HG03378 (cell line): ENCODE measurements around the gene HARS1.
"Not testable (repeated sequence)": the region's sequence is repeated elsewhere in the genome, so short reads cannot be mapped to it uniquely, and the experiment has no call there.

Experiments used
- ATAC-seq: cut with Tn5 transposase; IDR thresholded peaks from one replicate; pipeline ENCODE4 v1.9.1; 2021; ENCODE audit warnings: mild to moderate bottlenecking, moderate library complexity; ENCODE audit not compliant: unreplicated experiment

The HARS1 gene

DNA sequence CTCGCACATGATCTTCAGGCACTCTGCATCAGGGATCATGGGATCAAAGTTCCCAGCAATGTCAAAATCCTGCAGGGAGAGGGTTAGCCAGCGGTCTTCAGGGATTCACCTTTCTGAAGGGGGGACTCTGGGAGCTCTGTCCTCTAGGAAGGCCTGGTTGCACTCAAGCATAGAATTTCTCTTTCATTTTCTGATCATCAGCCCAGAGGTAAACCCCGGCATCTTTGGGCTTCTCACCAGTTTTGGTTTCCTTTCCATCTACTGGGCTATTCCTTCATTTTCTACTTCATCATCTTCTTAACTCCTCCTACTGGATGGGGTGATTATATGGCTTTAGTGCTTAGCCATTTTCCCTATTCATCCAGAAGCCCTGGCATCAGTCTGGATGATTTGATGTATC lies 13.2 kb downstream of the HARS1 start:
- ATAC-seq = peak; percentile 52

DNA sequence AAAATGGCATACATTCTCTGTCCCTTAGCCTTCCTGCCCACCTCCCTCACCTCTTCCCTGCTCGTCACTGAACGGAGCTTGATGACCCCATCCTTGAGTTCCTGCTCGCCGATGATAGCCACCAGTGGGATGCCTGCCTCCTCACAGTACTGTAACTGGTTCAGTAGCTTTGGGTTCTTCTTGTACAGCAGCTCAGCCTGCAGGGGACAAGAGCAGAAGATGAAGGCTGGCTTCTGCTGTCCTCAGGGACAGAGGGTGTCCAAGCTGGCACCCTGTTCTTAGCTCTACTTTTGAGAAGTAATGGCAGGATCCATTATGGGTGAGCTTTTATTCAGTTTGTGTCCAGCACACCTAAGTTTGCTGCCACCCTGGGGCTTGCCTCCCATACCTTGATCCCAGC lies 16.5 kb downstream of the HARS1 start:
- ATAC-seq = no peak

DNA sequence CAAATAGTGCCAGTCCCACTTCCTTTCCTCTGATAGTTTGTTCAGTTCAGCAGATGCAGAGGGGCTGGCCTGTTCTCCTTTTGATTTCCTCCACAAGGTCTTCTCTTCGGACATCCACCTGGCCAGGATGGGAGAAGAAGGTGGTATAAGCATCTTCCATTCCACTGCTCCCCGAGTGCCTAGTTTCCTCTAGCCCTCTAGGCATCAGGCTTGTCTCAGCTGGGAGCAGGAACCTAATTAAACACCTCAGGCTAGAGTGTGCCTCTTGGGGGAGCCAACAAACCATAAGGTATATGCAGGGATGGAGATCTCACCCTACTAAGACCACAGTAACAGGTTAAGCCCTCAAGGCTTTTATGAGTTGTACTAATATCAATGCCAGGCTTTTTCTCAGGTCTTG lies 17.0 kb downstream of the HARS1 start:
- ATAC-seq = no peak

DNA sequence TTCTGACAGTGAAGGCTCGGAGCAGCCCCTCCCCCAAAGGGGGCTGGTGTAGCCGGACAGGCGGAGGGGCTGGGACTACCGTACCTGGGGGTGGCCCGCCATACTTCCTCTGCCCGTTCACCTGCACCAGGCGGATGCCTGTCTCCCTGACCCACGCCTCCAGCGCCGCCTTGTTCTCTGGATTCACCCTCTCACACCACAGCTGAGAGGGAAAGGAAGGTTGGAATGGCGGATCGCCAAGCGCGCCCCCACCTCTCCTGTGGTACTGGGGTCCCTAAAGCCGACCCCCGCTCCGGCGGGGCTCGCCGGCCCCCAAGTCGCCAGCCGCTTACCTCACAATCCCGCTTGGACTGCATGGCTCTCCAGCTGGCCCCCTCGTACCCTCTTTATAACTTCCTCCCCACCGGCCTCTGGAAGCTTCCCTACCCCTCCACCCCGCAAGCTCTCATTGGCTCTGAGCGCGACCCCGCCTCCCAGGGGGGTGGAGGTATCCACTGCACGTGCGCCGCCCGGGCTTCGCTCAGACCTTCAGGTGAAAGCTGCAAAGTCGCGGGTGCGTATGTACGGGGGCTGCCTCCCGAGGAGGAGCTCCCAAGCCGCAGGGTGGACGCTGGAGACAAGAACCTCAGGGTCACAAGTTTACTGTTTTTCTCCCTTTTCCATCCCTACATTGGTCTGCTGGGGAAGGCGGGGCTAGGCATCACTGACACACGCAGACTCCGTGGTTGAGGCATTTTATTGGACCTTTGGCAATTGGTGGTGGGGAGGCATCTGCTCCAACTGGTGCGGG lies 17.8 kb downstream of the HARS1 start, which contains the start of gene DND1:
Gene DND1 (minus strand): TSS at position 390 of the 790 bp plus-strand sequence. CDS start 34 bp downstream, at position 356.
- ATAC-seq = no peak

DNA sequence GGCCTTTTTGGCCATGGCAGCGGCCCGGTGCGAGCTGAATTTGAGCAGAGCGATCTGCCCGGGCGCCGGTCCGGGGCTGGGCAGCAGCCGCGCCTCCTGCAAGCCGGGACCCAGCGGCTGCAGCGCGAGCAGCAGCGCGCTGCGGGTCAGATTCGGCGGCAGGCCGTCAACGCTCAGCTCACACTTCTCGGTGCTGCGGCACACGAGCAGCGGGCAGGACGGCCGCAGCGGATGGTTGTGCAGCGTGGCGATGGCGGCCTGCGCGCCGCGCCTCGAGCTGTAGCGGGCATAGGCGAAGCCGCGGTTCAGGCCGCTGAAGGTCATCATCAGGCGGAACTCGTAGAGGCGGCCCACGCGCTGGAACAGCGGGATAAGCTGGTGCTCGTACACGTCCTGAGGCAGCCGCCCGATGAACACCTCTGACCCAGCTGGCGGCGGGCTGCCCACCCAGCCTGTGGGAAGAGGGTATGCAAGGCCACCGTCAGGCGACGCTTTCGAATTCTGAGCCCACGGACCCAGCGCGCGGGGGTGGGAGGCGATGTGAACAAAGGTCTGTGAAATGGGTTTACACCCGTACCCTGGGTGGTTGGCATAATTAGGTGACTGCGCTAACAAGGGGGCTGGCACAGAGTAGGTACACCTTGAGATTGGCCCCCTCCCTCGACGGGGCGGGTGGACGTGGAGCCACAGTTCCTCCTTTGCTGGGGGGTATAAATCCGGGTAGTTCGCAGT lies 18.5 kb downstream of the HARS1 start:
- ATAC-seq = no peak

DNA sequence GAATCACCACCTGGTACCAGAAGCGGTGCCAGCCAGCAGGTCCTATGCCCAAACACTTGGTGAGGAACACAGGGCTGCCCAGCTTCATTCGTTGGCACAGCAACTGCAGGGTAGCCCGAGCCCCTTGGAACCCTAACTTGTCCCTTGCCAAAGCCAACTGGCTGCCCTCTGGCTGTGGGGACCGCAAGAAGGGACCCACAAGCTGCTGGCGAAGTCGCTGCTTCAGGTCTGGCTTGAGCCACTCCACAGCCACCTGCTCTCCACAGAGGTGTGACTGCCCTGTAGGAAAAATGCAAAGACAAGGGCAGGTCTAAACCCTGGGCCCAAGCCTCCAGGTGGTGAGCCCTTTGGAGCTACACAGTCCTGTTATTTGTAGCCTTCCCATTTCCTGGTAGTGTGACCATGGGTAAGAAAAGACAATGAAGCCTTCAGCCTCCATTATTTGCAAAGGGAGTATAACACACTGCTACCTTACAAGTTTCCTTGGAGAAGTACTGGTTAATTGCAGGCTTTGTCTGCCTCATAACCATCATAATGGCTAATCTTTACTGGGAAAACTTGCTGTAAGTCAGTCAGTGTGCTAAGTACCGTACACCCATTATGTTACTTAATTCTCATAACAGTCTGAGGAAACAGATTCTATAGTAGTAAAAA lies 19.6 kb downstream of the HARS1 start:
- no peak for ATAC-seq

DNA sequence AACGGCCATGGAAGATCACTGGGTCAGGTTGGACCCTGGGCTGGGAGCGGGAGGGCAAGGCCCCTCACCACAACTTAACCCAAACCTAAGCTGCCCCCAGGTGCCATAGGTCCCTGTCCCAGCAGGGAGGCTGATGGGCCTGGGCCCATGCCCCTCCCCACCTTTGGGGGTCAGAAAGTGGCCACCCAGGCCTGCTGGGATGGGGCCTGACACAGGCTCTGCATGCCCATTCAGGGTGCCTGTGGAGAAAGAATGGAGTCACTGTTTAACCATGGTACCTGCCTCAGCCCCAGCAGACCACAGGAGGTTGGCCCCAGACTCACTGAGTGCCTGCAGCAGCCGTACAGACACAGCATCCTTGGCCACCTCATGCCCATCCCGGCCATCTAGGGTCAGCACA lies 20.1 kb downstream of the HARS1 start:
- ATAC-seq = not testable (repeated sequence)

DNA sequence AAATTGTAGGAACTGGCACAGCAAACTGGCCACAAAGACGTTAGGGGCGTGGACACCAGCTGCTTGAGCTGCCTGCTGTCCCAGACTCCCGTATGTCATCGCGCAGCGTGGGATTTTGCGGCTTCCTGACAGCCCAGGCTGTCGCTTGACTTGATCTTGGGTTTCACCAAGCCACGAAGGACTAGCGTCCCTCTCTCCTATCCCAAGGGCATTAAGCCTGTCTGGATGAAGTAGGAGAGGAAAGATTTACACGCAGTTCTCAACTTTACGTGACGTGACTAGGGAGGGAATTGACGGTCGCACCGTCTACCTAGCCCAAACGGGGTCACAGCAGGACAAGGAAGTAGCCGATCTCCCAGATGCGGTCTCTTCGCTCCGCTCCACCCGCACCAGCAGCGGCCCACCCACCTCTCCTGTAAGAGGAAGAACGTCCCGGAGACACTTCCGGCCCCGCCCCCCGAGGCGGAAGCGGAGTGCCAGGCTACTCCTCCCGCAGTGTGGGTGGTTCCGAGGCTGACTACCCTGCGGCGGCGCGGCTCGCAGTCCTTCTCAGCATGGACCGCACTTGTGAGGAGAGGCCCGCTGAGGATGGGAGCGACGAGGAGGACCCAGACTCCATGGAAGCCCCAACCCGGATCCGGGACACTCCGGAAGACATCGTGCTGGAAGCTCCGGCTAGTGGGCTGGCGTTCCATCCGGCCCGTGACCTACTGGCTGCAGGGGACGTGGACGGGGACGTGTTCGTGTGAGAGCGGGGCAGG lies 26.6 kb downstream of the HARS1 start, which contains the start of gene WDR55:
Gene WDR55 (plus strand): TSS at position 546 of the 761 bp plus-strand sequence. CDS start 9 bp downstream, at position 555.
- peak; percentile 94 for ATAC-seq

DNA sequence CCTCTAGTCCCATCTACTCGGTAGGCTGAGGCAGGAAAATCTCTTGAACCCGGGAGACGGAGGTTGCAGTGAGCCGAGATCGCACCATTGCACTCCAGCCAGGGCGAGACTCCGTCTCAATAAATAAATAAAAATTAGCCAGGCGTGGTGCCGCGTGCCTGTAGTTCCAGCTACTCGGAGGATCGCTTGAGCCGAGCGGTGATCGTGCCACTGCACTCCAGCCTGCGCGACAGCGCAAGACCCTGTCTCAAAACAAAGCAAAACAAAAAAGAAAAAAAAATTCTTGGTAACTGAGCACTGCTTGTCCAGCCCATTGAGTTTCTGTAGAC lies 27.2 kb downstream of the HARS1 start:
- ATAC-seq = no peak

DNA sequence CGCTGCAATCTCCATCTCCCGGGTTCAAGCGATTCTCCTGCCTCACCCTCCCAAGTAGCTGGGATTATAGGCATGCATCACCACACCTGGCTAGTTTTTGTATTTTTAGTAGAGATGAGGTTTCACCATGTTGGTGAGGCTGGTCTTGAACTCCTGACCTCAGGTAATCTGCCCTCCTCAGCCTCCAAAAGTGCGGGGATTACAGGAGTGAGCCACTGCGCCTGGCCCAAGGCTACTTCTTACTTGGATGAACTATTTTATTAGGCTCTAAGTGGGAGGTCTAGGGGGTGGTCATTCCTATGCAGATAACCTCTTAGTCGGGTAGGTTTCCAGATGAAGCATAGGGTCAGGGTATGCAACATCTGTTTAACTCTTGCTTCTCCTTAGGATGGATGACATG lies 30.8 kb downstream of the HARS1 start:
- ATAC-seq = not testable (repeated sequence)

DNA sequence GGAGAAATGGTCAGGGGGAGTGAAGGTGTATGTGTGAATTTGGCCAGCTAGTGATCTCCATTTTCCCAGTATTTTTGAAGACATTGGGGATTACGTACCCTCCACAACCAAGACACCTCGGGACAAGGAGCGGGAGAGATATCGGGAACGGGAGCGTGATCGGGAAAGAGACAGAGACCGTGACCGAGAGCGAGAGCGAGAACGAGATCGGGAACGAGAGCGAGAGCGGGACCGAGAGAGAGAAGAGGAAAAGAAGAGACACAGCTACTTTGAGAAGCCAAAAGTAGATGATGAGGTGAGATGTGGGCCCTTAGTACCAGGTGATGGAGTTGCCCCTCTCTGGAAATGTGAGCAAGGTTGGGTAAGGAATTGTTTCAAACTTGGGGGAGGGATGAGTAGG lies 32.3 kb downstream of the HARS1 start:
- no peak for ATAC-seq

DNA sequence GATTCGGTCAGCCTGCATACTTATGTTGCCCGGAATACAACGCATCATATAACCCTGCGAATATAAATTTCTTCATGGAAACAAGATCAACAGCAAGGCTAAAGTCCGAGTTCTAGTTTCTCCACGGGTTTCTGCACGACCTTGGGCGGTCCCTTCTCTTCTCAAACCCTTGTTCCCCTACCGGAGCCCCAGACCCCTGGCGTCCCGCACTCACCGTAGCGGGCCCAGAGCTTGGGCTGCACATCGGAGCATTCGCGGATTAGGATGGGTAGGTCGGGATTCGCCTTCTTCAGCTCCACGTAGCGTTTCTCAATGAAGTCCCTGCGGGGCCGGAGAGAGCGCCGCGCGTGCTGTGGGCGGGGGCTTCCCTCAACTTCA lies 44.1 kb downstream of the HARS1 start:
- no peak for ATAC-seq

DNA sequence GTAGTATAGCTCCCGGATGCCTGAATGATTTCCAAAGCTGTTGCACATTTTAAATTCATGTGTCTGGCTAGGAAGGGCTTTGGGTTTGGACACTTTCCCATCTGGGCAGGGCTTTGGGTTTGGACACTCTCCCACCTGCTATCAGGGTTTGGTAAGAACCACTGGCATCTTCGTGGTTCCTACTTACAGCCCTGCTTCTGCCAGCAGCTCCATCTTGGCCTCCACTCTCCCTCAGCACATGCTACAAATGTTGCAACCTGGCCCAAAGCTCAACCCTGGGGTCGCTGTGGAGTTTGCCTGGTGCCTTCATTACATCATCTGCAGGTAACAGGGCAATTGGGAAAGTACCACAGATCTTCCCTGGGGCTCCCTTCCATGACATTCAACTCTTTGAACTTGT lies 48.5 kb downstream of the HARS1 start:
- no peak for ATAC-seq

DNA sequence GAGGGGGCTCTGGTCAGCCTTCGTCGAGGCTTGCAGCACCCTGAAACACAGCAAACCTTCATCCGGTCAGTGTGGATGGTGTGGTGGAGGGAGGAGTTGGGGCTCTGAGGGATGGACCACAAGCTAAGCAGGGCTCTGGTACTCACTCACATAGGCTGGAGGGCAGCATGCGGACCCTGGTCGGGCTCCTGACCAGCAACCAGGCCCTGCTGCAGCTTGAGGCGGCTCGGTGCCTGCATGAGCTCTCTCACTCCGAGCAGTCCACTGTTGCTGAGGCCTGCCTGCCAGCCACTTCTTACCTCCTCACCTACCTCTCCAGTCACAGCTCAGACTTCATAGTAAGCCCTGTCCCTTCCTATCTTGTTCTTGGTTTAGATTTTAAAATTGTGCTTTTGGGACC lies 49.5 kb downstream of the HARS1 start:
- ATAC-seq = no peak

DNA sequence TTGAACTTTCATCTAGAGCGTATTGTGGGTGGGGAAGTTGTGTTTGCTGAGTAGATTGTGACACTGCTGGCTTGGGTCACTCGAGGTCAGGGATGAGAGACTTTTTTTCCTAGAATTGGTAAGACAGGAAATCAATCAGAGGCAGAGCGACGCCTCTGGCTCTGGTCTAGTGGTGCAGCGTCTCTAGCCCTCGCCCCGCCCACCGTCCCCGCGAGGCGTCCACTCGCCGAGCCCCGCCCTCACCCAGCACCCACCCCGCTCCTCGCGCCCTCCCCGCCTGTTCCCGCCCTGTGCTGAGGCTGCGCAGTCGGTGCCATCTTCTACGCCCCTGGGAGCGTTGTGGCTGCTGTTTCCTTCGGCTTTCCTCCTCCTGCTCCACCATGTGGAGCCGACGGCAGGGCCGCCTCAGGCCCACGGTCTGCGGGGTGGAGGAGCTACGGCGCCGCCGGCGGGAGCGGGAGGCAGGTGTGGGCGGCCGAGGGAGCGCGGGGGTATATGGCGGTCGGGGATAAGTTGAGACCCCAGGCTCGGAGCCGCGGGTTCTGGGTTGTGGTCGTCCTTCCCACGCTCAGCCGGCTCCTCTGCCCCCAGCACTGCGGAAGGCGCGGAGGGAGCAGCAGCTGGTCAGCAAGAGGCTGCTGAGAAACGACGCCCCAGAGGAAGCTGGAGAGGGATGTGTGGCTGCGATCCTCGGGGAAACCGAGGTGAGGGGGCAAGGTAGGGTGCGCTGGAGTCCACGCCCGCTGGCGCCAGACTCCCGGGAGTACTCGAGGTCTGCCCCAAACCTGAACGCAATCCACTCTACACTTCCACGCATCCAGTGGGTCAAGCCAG lies 51.8 kb downstream of the HARS1 start, which contains the start of gene TMCO6:
Gene TMCO6 (plus strand): TSS at position 304 of the 834 bp plus-strand sequence. CDS start 77 bp downstream, at position 381.
- ATAC-seq = peak; percentile 82

DNA sequence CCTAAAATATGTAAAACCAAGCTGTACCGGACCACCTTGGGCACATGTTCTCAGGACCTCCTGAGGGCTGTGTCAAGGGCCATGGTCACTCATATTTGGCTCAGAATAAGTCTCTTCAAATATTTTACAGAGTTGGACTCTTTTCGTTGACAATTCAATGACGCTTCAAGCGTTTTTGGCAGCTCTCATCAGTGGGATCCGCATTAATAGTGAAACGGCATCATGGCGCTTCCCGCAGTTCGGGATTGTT lies 52.3 kb downstream of the HARS1 start:
- ATAC-seq = not testable (repeated sequence)

DNA sequence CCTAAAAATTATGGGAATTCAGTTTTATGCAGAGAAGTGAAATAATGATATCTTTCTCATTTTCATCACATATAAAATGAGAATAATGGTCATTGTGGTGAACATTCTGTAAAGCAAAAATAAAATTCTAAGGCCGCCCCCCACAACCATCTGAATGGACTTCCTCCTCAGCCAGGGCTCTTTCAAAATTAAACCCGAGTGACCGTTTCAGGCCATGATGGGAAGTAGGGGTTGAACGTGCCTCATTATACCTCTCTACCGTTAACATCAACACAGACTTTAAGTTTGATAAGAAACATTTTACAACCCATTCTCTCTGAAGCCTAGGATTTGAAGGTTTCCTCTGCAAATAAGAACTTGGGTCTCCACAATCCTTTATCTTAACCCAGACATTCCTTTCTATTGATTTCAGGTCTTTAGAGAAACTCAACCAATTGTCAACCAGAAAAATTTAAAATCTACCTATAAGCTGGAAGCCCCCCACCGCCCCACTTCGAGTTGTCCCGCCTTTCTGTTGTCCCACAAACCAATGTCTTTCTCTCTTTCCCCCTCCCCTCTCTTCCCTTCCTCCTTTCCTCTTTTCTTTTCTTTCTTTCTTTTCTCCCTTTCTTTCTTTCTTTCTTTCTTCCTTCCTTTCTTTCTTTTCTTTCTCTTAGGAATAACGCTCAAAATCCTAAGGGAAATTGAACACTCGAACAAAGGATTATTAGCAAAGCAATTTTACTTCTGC lies 53.6 kb downstream of the HARS1 start:
- no peak for ATAC-seq

DNA sequence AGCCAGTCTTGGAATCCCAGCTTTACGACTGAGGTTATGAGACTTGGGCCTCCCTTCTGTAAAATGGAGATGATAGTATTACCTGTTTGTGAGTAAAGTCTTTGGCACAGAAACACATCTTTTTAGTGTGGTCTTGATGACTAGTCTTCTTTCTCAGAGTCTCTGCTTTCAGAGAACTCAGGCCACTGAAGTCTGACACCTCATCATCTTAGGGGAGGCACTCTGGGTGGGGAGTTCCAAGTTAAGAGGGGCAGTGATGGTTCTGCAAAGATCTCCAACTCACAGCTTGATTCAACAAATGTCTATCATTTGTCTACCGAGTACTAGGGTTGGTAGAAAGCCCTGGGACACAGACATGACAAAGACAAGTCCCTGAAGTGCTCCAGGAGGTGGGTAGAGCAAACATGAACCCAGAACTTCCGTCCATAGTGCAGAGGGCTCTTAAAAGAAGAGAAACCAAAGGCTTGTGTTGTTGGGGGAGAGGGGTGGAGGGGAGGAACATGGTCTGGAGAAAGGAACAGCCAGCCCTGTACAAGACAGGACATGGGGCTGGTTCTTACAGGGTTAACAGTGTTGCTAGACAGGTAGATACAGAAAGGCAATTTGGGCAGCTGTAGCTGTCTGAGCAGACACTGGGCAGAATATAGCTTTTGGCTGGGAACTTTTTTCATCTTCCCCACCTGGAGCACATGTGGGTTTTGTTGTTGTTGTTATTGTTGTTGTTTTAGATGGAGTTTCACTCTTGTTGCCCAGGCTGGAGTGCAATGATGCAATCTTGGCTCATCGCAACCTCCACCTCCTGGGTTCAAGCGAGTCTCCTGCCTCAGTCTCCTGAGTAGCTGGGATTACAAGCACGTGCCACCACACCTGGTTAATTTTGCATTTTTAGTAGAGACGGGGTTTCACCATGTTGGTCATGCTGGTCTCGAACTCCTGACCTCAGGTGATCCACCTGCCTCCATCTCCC lies 55.6 kb downstream of the HARS1 start:
- no peak for ATAC-seq

DNA sequence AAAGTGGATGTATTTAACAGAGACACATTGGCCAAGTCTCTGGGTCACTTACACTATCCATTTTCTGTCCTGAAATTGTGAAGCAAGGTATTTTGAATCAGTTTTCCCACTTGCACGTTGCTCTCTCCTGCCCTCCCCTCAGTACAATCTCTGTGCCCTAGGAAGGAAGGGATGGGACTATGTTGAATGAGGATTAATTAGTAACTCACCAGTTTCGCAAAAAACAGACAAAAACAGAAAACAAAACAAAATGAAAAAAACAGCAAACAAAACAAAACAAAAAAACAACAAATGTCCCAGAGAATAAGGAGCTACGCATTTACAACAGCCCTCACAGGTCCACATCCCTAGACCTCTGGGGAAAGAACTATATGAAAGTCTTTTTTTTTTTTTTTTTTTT lies 57.1 kb downstream of the HARS1 start:
- no peak for ATAC-seq
